H1 (cell line): ENCODE results near the gene XPO1.

Source experiments
- CHD2 ChIP-seq: IDR thresholded peaks from 2 replicates; pipeline ENCODE4 v1.6.1; 2012; ENCODE audit warnings: low read length, improper control_type of control experiment
- FOSL1 ChIP-seq: IDR thresholded peaks from 2 replicates; pipeline ENCODE4 v1.6.1; 2011; ENCODE audit warnings: mild to moderate bottlenecking, low read depth, low read length, moderate library complexity; ENCODE audit not compliant: insufficient read depth
- HDAC2 ChIP-seq, 2 experiments: fragments of 300-600 bp in 1 of 2; sonication (generic) in 1 of 2; IDR thresholded peaks; 2 replicates each; pipeline ENCODE4 v1.6.1; 2011 to 2012; ENCODE audit warnings: low read depth in 2 of 2, low read length in 2 of 2, mild to moderate bottlenecking in 2 of 2, moderate library complexity in 2 of 2, borderline replicate concordance in 1 of 2, inconsistent platforms in 1 of 2
- POLR2A ChIP-seq, 2 experiments: IDR thresholded peaks; 1 replicate in 1 of 2; 2 replicates in 1 of 2; pipeline ENCODE4 v1.6.1; 2011; ENCODE audit warnings: low read depth in 2 of 2, low read length in 2 of 2, mild to moderate bottlenecking in 2 of 2; ENCODE audit errors: control extremely low read depth in 1 of 2
- TF ChIP-seq, protein P1 (sequence below), 3 experiments: IDR thresholded peaks; 1 replicate in 2 of 3; 2 replicates in 1 of 3; pipeline versions ENCODE4 v1.5.1 to v1.6.1; 2011; ENCODE audit warnings: low read length in 3 of 3, mild to moderate bottlenecking in 3 of 3, inconsistent platforms in 2 of 3, low read depth in 1 of 3, moderate library complexity in 1 of 3; ENCODE audit not compliant: insufficient read depth in 1 of 3; ENCODE audit errors: control extremely low read depth in 1 of 3
- TF ChIP-seq, protein P2 (sequence below): IDR thresholded peaks from 2 replicates; pipeline ENCODE4 v1.6.1; 2011; ENCODE audit warnings: low read length, improper control_type of control experiment

DNA sequence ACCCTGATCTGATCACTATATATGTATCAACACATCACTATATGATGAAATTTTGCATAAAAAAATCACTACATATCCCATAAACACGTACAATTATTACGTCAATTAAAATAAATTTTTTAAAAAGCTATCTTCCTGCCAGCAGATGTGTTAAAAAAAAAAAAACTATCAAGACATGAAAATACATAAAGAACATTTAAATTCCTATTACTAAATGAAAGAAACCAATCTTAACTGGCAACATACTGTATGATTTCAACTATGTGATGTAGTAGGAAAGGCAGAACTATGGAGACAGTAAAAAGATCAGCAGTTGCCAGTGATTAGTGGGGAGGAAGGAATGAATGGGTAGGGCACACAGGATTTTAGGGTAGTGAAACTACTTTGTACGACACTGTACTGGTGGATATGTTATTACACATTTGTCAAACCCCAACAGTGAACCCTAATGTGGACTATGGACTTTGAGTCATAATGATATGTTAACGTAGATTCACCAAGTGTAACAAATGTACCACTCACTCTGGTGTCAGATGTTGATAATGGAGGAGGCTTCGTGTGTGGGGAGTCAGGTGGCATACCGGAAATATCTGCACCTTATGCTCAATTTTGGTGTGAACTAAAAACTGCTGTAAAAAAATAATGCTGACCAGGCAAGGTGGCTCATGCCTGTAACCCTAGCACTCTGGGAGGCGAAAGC lies 94.7 kb downstream of the XPO1 start:
- TF ChIP-seq FOSL1: no peak
- TF ChIP-seq, protein P1, sequence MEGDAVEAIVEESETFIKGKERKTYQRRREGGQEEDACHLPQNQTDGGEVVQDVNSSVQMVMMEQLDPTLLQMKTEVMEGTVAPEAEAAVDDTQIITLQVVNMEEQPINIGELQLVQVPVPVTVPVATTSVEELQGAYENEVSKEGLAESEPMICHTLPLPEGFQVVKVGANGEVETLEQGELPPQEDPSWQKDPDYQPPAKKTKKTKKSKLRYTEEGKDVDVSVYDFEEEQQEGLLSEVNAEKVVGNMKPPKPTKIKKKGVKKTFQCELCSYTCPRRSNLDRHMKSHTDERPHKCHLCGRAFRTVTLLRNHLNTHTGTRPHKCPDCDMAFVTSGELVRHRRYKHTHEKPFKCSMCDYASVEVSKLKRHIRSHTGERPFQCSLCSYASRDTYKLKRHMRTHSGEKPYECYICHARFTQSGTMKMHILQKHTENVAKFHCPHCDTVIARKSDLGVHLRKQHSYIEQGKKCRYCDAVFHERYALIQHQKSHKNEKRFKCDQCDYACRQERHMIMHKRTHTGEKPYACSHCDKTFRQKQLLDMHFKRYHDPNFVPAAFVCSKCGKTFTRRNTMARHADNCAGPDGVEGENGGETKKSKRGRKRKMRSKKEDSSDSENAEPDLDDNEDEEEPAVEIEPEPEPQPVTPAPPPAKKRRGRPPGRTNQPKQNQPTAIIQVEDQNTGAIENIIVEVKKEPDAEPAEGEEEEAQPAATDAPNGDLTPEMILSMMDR (IDR thresholded peaks at IDR 0.05; ENCODE audit: control extremely low read depth in 1 of 3, insufficient read depth in 1 of 3, low read depth in 1 of 3, low read length in 3 of 3): no peak
- TF ChIP-seq HDAC2 (IDR thresholded peaks at IDR 0.05; ENCODE audit: borderline replicate concordance in 1 of 2, low read depth in 2 of 2, low read length in 2 of 2): no peak
- TF ChIP-seq POLR2A (IDR thresholded peaks at IDR 0.05; ENCODE audit: control extremely low read depth in 1 of 2, low read depth in 2 of 2, low read length in 2 of 2): no peak
- TF ChIP-seq, protein P2, sequence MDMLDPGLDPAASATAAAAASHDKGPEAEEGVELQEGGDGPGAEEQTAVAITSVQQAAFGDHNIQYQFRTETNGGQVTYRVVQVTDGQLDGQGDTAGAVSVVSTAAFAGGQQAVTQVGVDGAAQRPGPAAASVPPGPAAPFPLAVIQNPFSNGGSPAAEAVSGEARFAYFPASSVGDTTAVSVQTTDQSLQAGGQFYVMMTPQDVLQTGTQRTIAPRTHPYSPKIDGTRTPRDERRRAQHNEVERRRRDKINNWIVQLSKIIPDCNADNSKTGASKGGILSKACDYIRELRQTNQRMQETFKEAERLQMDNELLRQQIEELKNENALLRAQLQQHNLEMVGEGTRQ: no peak
- no peak for TF ChIP-seq CHD2
